Bronchial epithelial cell (primary cell): ENCODE measurements around the gene LRGUK. TPM values are rescaled to one million over a fixed set of nuclear protein-coding genes. Genes with fewer than 3 reads are reported as not detected.

Experiments
- DNase-seq: peaks from one replicate; pipeline ENCODE4 v3.0.0-alpha.2; 2010; ENCODE audit warnings: low read depth
- FAIRE-seq: peaks from 2 replicates; lab custom pipeline; 2011; peaks lifted over from hg19 to GRCh38; lab: Jason Lieb, UNC
- H3K27me3 ChIP-seq: 2 replicates; pipeline ENCODE4 v1.5.1; 2011; ENCODE audit warnings: low read length; ENCODE audit not compliant: control insufficient read depth, insufficient read depth
- H3K36me3 ChIP-seq: 2 replicates; pipeline ENCODE4 v1.5.1; 2011; ENCODE audit warnings: low read length; ENCODE audit not compliant: control insufficient read depth, insufficient read depth
- H3K4me3 ChIP-seq: 2 replicates; pipeline ENCODE4 v1.5.1; 2011; ENCODE audit warnings: mild to moderate bottlenecking, low read depth, low read length, control low read depth
- total RNA-seq: library from RNA; depleted of rRNA; stranded (reverse); fragments of >200 nt; gene quantifications from 2 replicates; pipeline ENCODE4 v1.2.1, GENCODE V29; 2014
- TF ChIP-seq, protein P1 (sequence below): IDR thresholded peaks from 2 replicates; pipeline ENCODE4 v1.5.1; 2011; ENCODE audit warnings: mild to moderate bottlenecking, moderate library complexity, low read length, control low read depth, inconsistent platforms; ENCODE audit not compliant: insufficient read depth, severe bottlenecking

LRGUK gene
- total RNA-seq, 1 donor from 2014 or later: under 0.01 TPM

DNA sequence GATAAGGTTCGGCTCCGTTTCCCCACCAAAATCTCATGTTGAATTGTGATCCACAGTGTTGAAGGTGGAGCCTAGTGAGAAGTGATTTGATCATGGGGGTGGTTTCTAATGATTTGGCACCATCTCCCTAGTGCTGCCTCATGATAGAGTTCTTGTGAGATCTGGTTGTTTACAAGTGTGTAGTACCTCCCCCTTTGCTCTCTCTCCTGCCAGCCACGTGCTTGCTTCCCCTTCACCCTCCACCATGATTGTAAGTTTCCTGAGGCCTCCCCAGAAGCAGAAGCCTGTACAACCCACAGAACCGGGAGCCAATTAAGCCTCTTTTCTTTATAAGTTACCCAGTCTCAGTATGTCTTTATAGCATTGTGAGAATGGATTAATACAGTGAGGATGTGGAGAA is 12.1 kb upstream of the LRGUK start:
- FAIRE-seq (no peak), DNase-seq (no peak)
- Histone ChIP-seq H3K4me3 (no peak overlapping the region), H3K27me3 (no peaks in the 10 kb centered on the region), H3K36me3 (no peaks in the 10 kb centered on the region)
- TF ChIP-seq, protein P1, sequence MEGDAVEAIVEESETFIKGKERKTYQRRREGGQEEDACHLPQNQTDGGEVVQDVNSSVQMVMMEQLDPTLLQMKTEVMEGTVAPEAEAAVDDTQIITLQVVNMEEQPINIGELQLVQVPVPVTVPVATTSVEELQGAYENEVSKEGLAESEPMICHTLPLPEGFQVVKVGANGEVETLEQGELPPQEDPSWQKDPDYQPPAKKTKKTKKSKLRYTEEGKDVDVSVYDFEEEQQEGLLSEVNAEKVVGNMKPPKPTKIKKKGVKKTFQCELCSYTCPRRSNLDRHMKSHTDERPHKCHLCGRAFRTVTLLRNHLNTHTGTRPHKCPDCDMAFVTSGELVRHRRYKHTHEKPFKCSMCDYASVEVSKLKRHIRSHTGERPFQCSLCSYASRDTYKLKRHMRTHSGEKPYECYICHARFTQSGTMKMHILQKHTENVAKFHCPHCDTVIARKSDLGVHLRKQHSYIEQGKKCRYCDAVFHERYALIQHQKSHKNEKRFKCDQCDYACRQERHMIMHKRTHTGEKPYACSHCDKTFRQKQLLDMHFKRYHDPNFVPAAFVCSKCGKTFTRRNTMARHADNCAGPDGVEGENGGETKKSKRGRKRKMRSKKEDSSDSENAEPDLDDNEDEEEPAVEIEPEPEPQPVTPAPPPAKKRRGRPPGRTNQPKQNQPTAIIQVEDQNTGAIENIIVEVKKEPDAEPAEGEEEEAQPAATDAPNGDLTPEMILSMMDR: no peak

DNA sequence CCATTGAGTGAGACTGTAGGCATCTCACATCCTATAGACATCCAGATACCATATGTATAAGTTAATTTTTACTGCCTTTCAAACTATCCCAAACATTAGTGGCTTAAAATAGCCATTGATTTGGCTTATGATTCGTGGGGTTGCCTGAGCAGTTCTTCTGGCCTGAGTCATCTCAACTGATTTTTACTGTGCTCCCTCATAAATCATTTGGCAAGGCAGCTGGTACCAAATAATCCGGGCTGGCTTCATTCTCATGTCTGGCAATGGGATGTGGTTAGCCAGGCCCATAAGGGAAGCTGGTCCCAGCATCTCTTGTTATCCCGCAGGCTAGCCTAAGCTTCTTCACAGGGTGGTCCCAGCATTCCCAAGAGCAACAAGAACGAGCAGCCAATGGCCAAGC is 6.7 kb upstream of the LRGUK start:
- no peak for DNase-seq
- Histone ChIP-seq H3K4me3 (no peak overlapping the region), H3K27me3 (no peaks in the 10 kb centered on the region), H3K36me3 (no peaks in the 10 kb centered on the region)
- FAIRE-seq: no peak
- TF ChIP-seq, protein P1: no peak

DNA sequence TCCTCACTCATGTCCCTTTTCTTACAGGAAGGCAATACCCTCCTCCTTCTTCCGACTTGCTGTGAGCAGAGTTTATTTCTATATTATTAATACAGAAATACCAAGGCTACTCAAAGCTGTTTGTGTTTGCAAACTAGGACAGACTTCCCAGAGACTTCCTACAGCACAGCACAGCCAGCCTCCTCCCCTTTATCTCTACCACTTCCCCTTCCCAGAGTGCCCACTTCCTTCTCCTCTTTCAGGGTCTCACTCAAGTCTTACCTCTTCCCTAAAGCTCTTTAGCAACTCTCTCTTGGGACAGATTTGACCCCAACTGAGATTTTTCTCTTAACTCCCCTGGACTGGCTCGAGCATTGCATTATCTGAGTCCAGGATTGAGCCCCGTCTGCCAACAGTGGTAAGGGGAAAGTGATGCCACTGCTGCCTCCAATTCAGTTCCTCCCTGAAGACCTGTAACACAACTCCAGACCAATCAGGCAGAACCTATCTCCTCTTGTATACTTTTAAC is 5.5 kb upstream of the LRGUK start:
- TF ChIP-seq, protein P1: no peak
- Histone ChIP-seq H3K27me3 (no peaks in the 10 kb centered on the region), H3K36me3 (no peaks in the 10 kb centered on the region), H3K4me3 (no peak overlapping the region)
- FAIRE-seq (no peak), DNase-seq (no peak)

DNA sequence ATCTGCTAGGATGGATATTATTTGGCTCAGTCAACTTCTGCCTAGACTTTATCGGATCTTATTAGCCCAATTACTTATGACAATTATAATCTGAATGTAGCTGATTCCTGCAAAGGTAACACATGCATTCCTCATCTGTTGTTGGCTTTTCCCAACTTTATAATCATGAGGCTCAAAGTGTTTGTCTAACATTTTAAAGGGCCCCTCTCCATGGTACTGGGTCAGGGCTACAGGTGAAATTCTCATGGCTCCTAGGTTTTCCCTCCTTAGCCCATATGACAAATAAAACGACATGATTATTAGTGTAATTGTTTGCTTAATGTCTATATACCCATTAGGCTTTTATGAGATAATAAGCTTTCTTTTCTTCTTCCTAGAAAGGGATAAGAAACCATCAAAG is 4.2 kb upstream of the LRGUK start:
- H3K36me3 ChIP-seq: no peaks in the 10 kb centered on the region

DNA sequence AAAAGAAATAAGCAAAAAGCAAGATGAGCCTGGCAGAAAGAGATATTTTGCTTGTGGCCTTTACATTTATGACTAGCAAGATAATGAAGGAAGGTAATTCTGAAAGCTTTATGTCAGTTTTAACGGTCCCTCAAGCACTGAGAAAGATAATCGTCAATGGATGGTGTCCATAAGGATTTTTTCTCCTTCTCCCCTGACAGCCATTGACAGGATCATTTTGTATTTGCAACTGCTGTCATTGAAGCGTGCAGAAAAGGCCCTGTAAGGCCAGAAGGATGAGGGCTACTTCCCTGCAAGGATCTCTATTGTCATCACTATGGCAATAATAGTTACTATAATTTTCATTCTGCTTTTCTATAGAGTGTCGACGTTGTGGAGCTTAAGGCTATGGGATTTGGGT is 994 bp upstream of the LRGUK start:
- FAIRE-seq (no peak), DNase-seq (no peak)
- Histone ChIP-seq H3K27me3 (peaks cover 2% of the 10 kb centered on the region), H3K4me3 (no peak overlapping the region), H3K36me3 (no peaks in the 10 kb centered on the region)
- TF ChIP-seq, protein P1: no peak

More for the DNA sequence above, 4.2 kb upstream of the LRGUK start:
- Histone ChIP-seq H3K27me3 (no peaks in the 10 kb centered on the region), H3K4me3 (no peak overlapping the region)
- FAIRE-seq: no peak
- DNase-seq: no peak
- TF ChIP-seq, protein P1: no peak

DNA sequence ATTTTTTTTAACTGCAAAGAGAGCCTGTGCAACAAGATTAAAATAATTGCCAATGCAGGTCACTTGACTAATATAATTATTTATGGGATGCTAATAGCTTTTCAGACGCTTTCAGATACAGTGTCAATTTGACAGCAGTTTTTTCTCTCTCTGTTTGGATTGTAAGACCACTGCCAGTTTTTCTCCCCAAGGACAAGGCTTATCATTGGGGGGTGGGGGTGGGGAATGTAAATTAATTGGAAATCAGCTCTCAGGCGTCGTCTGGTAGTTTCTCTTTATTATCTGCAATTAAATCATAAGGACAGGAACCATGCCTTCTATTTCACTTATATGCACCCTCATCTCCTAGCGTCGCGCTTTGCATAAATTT is 559 bp upstream of the LRGUK start:
- TF ChIP-seq, protein P1: no peak
- H3K36me3 ChIP-seq: no peaks in the 10 kb centered on the region
- peaks cover 2% of the 10 kb centered on the region for H3K27me3 ChIP-seq
- no peak overlapping the region for H3K4me3 ChIP-seq
- DNase-seq (no peak), FAIRE-seq (no peak)
